Pancreas (tissue), 10 donors: ENCODE data around the gene GPR143. TPM values are rescaled to one million over a fixed set of nuclear protein-coding genes. Genes with fewer than 3 reads are reported as not detected.
A peak's percentile ranks its signal among the peaks of the same experiment; 100 is the strongest.

Source experiments
- ATAC-seq, 4 donors: fragments of 200-7000 bp; cut with Tn5 transposase; one replicate each; pipeline versions ENCODE4 v1.8.0 to v1.9.1; 2020; ENCODE audit warnings: mild to moderate bottlenecking in 4 of 4, moderate library complexity in 4 of 4
- DNase-seq, 6 donors: peaks; one replicate each; pipeline ENCODE4 v3.0.0-alpha.2; 2020
- FAIRE-seq: peaks from 2 replicates; lab custom pipeline; 2012; peaks lifted over from hg19 to GRCh38; lab: Jason Lieb, UNC
- H3K27ac ChIP-seq, 4 donors: fragments of 200-600 bp; sonication (generic); 1 replicate in 3 of 4; 2 replicates in 1 of 4; pipeline versions ENCODE4 v1.5.0 to v1.8.0; 2020
- H3K27me3 ChIP-seq, 4 donors: fragments of 200-600 bp; one replicate each; pipeline ENCODE4 v1.8.0; 2021
- H3K36me3 ChIP-seq, 3 donors: fragments of 200-600 bp; sonication (generic) in 1 of 3; one replicate each; pipeline versions ENCODE4 v1.5.0 to v1.8.0; 2020 to 2021
- H3K4me1 ChIP-seq, 3 donors: fragments of 200-600 bp; one replicate each; pipeline ENCODE4 v1.8.0; 2021
- H3K4me3 ChIP-seq, 4 donors: fragments of 200-600 bp; sonication (generic) in 2 of 4; one replicate each; pipeline versions ENCODE4 v1.5.0 to v1.8.0; 2020 to 2021
- H3K9me3 ChIP-seq, 4 donors: fragments of 200-600 bp; one replicate each; pipeline ENCODE4 v1.8.0; 2021
- WGBS, 2 donors: extraction: QIAGEN DNeasy Blood & Tissue Kit; methylation state at CpG; one replicate each; pipeline ENCODE4 v1.1.7; 2013; 5-methylcytosine and 5-hydroxymethylcytosine counted together
- intact Hi-C, 3 donors: fragments of 100-400 bp; cut with DNase I; formaldehyde crosslinking; loops; one replicate each; pipeline versions ENCODE4 v1.11.1 to v1.14.2; 2022
- polyA plus RNA-seq, 2 donors: library from polyadenylated mRNA; stranded (reverse); fragments of 200-250 nt; gene quantifications; one replicate each; pipeline ENCODE4 v1.2.3, GENCODE V29; 2013
- total RNA-seq, 6 donors: library from RNA; stranded (reverse); fragmentation: NEBNext Ultra II Directional in 4 of 6; extraction: Animal tissue kit (Norgen Biotek cat#: 25700) in 4 of 6; gene quantifications; one replicate each; pipeline versions ENCODE4 v1.2.1 to v1.2.4, GENCODE V29; 2021 to 2023
- TF ChIP-seq, protein P1 (sequence below), 4 donors: fragments of 200-600 bp; sonication (generic) in 3 of 4; IDR thresholded peaks; one replicate each; pipeline versions ENCODE4 v1.5.0 to v1.8.0; 2021; ENCODE audit warnings: antibody characterized with exemption in 4 of 4
- donor health status: healthy with polysubstance abuse.
- donor health status: DM: no; HTN: no; CAD: no; lungs with moderate emphysema.
- donor health status: DM: no; HTN: no; CAD: no.
- donor health status: control.
- donor health status: control.
- donor health status: Bipolar disorder and iron deficiency.
- donor health status: DM: yes; HTN: yes; CAD: no.
- donor health status: DM: no; HTN: no; CAD: no.
- donor health status: DM: no; HTN: no; CAD: no.
- donor health status: DM: yes; HTN: yes; CAD: no.

The GPR143 gene
- total and polyA plus RNA-seq, 8 donors = 0.60 to 1.9 (median 1.1) TPM

DNA sequence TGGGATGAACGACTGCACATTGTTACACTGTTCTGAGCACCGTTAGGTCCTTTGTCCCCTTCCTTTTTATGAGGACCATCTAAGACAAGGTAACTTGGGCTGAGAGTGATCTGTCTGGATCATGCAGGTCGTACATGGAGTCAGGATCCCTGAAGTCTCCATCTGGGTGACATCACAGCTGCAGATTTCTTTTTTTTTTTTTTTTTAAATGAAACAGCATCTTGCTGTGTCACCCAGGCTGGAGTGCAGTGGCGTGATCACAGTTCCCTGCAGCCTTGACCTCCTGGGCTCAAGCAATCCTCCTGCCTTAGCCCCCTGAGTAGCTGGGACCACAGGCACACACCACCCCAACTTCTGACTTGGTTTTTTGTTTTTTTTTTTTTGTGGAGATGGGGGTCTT, 37.1 kb upstream of the GPR143 start:
- FAIRE-seq = no peak
- intact Hi-C loops = no loop called here

DNA sequence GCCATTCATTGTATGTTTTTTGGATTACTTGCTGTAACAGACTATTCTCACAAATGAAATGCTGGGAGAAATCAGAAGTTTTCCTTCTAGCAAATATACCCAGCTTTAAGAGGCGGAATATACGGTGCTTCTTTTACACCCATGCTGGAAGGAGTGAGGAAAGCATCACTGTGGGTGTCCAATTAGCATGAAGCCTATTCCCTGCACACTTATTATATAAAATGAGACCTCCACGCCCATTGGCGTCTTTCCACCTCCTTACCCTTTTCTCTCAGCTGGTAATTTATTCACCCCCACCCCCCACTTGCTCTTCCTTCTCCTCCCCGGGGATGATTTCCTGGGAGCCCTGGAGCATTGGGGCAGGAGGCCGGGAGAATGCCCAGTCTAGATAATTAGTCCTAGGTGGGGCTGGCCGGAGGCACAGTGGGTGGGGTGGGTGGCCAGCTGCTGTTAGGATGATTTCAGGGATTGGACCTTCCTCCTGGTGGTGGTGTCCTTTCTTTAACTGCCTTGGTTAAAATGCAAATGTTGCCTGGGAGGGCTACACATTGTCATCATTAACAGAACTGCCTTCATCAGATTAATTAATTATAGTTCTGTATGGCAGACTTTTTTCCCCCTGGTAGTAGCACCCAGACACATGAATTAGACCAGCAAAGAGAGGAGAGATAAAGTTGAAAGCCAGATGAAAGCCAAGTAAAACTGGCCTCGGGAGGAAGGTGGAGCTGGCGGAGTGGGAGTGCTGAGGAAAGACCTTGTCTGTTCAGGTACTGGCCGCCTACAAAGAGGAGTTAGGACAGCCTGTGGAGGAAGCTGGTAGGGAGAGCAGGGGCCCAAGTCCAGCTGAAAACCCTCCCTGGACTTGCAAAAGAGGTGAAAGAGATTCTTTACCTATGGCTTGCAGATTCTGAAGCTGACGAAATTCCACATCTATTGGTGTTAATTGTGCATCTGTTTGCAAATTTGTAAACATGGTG, 32.0 kb upstream of the GPR143 start:
- Histone ChIP-seq H3K4me1 (no peaks in the 10 kb centered on the region), H3K36me3 (no peaks in the 10 kb centered on the region), H3K9me3 (no peaks in the 10 kb centered on the region), H3K4me3 (no peak overlapping the region), H3K27me3 (no peaks in the 10 kb centered on the region), H3K27ac (no peak overlapping the region)
- TF ChIP-seq, protein P1, sequence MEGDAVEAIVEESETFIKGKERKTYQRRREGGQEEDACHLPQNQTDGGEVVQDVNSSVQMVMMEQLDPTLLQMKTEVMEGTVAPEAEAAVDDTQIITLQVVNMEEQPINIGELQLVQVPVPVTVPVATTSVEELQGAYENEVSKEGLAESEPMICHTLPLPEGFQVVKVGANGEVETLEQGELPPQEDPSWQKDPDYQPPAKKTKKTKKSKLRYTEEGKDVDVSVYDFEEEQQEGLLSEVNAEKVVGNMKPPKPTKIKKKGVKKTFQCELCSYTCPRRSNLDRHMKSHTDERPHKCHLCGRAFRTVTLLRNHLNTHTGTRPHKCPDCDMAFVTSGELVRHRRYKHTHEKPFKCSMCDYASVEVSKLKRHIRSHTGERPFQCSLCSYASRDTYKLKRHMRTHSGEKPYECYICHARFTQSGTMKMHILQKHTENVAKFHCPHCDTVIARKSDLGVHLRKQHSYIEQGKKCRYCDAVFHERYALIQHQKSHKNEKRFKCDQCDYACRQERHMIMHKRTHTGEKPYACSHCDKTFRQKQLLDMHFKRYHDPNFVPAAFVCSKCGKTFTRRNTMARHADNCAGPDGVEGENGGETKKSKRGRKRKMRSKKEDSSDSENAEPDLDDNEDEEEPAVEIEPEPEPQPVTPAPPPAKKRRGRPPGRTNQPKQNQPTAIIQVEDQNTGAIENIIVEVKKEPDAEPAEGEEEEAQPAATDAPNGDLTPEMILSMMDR (IDR thresholded peaks at IDR 0.05) = no peak
- peak in 1 of 4 donors; percentile 58 for ATAC-seq
- no peak for FAIRE-seq
- no peak for DNase-seq
- 52 to 66% methylated on average over 11 of the region's 11 CpGs for WGBS, 2 donors
- intact Hi-C loops = no loop called here

More for the DNA sequence above, 37.1 kb upstream of the GPR143 start:
- H3K4me3 ChIP-seq = no peak overlapping the region
- no peaks in the 10 kb centered on the region for H3K27me3 ChIP-seq
- 62 to 88% methylated on average over 4 of the region's 4 CpGs for WGBS, 2 donors
- DNase-seq = no peak
- TF ChIP-seq, protein P1 (IDR thresholded peaks at IDR 0.05) = no peak
- H3K4me1 ChIP-seq = no peaks in the 10 kb centered on the region
- H3K36me3 ChIP-seq = no peaks in the 10 kb centered on the region
- no peak for ATAC-seq
- H3K9me3 ChIP-seq = no peaks in the 10 kb centered on the region
- H3K27ac ChIP-seq = no peak overlapping the region

GRCh38 chrX:9794495-9794894, 28.8 kb upstream of the GPR143 start:
- intact Hi-C loops = no loop called here
- WGBS, 2 donors = 91 to 94% methylated on average over 7 of the region's 7 CpGs
- H3K9me3 ChIP-seq = no peaks in the 10 kb centered on the region
- no peaks in the 10 kb centered on the region for H3K27me3 ChIP-seq
- TF ChIP-seq, protein P1 (IDR thresholded peaks at IDR 0.05) = no peak
- no peak overlapping the region for H3K4me3 ChIP-seq
- H3K36me3 ChIP-seq = no peaks in the 10 kb centered on the region
- no peak overlapping the region for H3K27ac ChIP-seq
- DNase-seq (no peak), ATAC-seq (no peak), FAIRE-seq (no peak)
- H3K4me1 ChIP-seq = no peaks in the 10 kb centered on the region

GRCh38 chrX:9790866-9791265, 25.2 kb upstream of the GPR143 start:
- ATAC-seq = no peak
- FAIRE-seq = no peak
- no peak for DNase-seq
- TF ChIP-seq, protein P1 (IDR thresholded peaks at IDR 0.05) = no peak
- WGBS, 2 donors = 80 to 91% methylated on average over 6 of the region's 6 CpGs
- no peaks in the 10 kb centered on the region for H3K9me3 ChIP-seq
- no peaks in the 10 kb centered on the region for H3K27me3 ChIP-seq
- H3K4me1 ChIP-seq = no peaks in the 10 kb centered on the region
- H3K36me3 ChIP-seq = no peaks in the 10 kb centered on the region
- intact Hi-C loops = no loop called here
- no peak overlapping the region for H3K27ac ChIP-seq
- H3K4me3 ChIP-seq = no peak overlapping the region

- ATAC-seq (no peak), DNase-seq (no peak), FAIRE-seq (no peak)
- intact Hi-C loops = no loop called here
- H3K27me3 ChIP-seq = no peaks in the 10 kb centered on the region
- TF ChIP-seq, protein P1 (IDR thresholded peaks at IDR 0.05) = no peak
- H3K36me3 ChIP-seq = no peaks in the 10 kb centered on the region
- H3K4me1 ChIP-seq = no peaks in the 10 kb centered on the region
- no peak overlapping the region for H3K4me3 ChIP-seq
- WGBS, 2 donors = 52 to 78% methylated on average over 5 of the region's 5 CpGs
- H3K9me3 ChIP-seq = no peaks in the 10 kb centered on the region
- peak overlapping the region in 1 of 4 donors; percentile 41 for H3K27ac ChIP-seq
Measured at GRCh38 chrX:9789555-9789954, 23.9 kb upstream of the GPR143 start.
